IMR-90 (cell line): ENCODE data around the gene HSD11B1L. TPM values are rescaled to one million over a fixed set of nuclear protein-coding genes. Genes with fewer than 3 reads are reported as not detected.
A peak's percentile ranks its signal among the peaks of the same experiment; 100 is the strongest.

Experiments used
- ATAC-seq: fragments of 200-7000 bp; cut with Tn5 transposase; 2 replicates; pipeline ENCODE4 v1.9.1; 2020; ENCODE audit warnings: low read depth, mild to moderate bottlenecking, moderate library complexity
- BruUV-seq: library from RNA; stranded (reverse); fragments of 400-500 nt; replicated peaks from 2 replicates; lab custom pipeline; 2021; lab: Mats Ljungman, UMichigan
- CTCF ChIA-PET: fragments of 300-600 bp; formaldehyde crosslinking; extraction: SDS; loops from one replicate; lab custom pipeline; 2021; ENCODE audit warnings: antibody characterized with exemption; lab: Yijun Ruan, JAX
- POLR2A ChIA-PET: fragments of 300-600 bp; sonication (Branson Sonifier 250); formaldehyde crosslinking; loops from one replicate; lab custom pipeline; 2022; ENCODE audit warnings: antibody characterized with exemption; ENCODE audit not compliant: unreplicated experiment; lab: Charles Lee
- DNase-seq: peaks from one replicate; pipeline ENCODE4 v3.0.0; 2013
- H2AFZ ChIP-seq: replicated peaks from 2 replicates; pipeline ENCODE3; 2013; ENCODE audit warnings: low read length, mild to moderate bottlenecking; ENCODE audit not compliant: poor library complexity
- H2AK5ac ChIP-seq: 2 replicates; pipeline ENCODE4 v1.6.1; 2013; ENCODE audit warnings: low read depth, low read length, inconsistent platforms
- H2AK9ac ChIP-seq: replicated peaks from 2 replicates; pipeline ENCODE3; 2013; ENCODE audit warnings: mild to moderate bottlenecking, low read depth, low read length, moderate library complexity; ENCODE audit not compliant: poor library complexity
- H2BK120ac ChIP-seq: 2 replicates; pipeline ENCODE4 v1.6.1; 2013; ENCODE audit warnings: low read depth, low read length, inconsistent platforms
- H2BK15ac ChIP-seq: 3 replicates; pipeline ENCODE4 v1.6.1; 2013; ENCODE audit warnings: low read depth, low read length, inconsistent platforms
- H2BK20ac ChIP-seq: 2 replicates; pipeline ENCODE4 v1.6.1; 2013; ENCODE audit warnings: low read depth, mild to moderate bottlenecking, inconsistent platforms, low read length, moderate library complexity
- H2BK5ac ChIP-seq: 2 replicates; pipeline ENCODE4 v1.6.1; 2013; ENCODE audit warnings: mild to moderate bottlenecking, low read depth, low read length, inconsistent platforms; ENCODE audit not compliant: poor library complexity, severe bottlenecking
- H3K14ac ChIP-seq: replicated peaks from 2 replicates; pipeline ENCODE4 v1.6.1; 2013; ENCODE audit warnings: low read depth, low read length, inconsistent platforms
- H3K18ac ChIP-seq: 2 replicates; pipeline ENCODE4 v1.6.1; 2013; ENCODE audit warnings: low read depth, low read length, control low read depth
- H3K23ac ChIP-seq: 2 replicates; pipeline ENCODE4 v1.6.1; 2013; ENCODE audit warnings: low read depth, low read length, inconsistent platforms
- H3K27ac ChIP-seq: 2 replicates; pipeline ENCODE4 v1.5.1; 2013; ENCODE audit warnings: mild to moderate bottlenecking, control low read depth, low read length; ENCODE audit not compliant: insufficient read depth
- H3K27me3 ChIP-seq: 2 replicates; pipeline ENCODE4 v1.6.1; 2013; ENCODE audit warnings: low read length; ENCODE audit not compliant: control insufficient read depth, insufficient read depth
- H3K36me3 ChIP-seq: 2 replicates; pipeline ENCODE4 v1.6.1; 2013; ENCODE audit warnings: low read length, mixed read lengths; ENCODE audit not compliant: control insufficient read depth, insufficient read depth
- H3K4ac ChIP-seq: 2 replicates; pipeline ENCODE4 v1.6.1; 2013; ENCODE audit warnings: low read depth, low read length, inconsistent platforms
- H3K4me1 ChIP-seq: 2 replicates; pipeline ENCODE4 v1.6.1; 2013; ENCODE audit warnings: low read length, mixed read lengths; ENCODE audit not compliant: control insufficient read depth, insufficient read depth
- H3K4me2 ChIP-seq: 2 replicates; pipeline ENCODE4 v1.6.1; 2013; ENCODE audit warnings: low read depth, mild to moderate bottlenecking, control low read depth, low read length, moderate library complexity
- H3K4me3 ChIP-seq: 2 replicates; pipeline ENCODE4 v1.5.1; 2013; ENCODE audit warnings: low read depth, mild to moderate bottlenecking, control low read depth, low read length, moderate library complexity; ENCODE audit not compliant: insufficient read depth
- H3K56ac ChIP-seq: 2 replicates; pipeline ENCODE4 v1.6.1; 2013; ENCODE audit warnings: low read length, inconsistent platforms; ENCODE audit not compliant: insufficient read depth; ENCODE audit errors: extremely low read depth
- H3K79me1 ChIP-seq, 2 experiments: 2 replicates each; pipeline ENCODE4 v1.6.1; 2013; ENCODE audit warnings: low read length in 2 of 2, inconsistent platforms in 1 of 2, low read depth in 1 of 2
- H3K9ac ChIP-seq: 2 replicates; pipeline ENCODE4 v1.6.1; 2013; ENCODE audit warnings: low read depth, low read length, control low read depth
- H3K9me1 ChIP-seq: 2 replicates; pipeline ENCODE4 v1.6.1; 2013; ENCODE audit warnings: low read length, inconsistent platforms; ENCODE audit not compliant: insufficient read depth
- H3K9me3 ChIP-seq: 2 replicates; pipeline ENCODE4 v1.6.1; 2013; ENCODE audit warnings: low read length; ENCODE audit not compliant: control insufficient read depth, insufficient read depth
- H4K20me1 ChIP-seq: 2 replicates; pipeline ENCODE4 v1.6.1; 2013; ENCODE audit warnings: low read length, inconsistent platforms; ENCODE audit not compliant: insufficient read depth
- H4K5ac ChIP-seq: 2 replicates; pipeline ENCODE4 v1.6.1; 2013; ENCODE audit warnings: mild to moderate bottlenecking, low read depth, low read length, control low read depth
- H4K8ac ChIP-seq, 2 experiments: 2 replicates each; pipeline ENCODE4 v1.6.1; 2013; ENCODE audit warnings: low read depth in 2 of 2, low read length in 2 of 2, control low read depth in 1 of 2, inconsistent platforms in 1 of 2
- H4K91ac ChIP-seq: 2 replicates; pipeline ENCODE4 v1.6.1; 2013; ENCODE audit warnings: low read depth, low read length, inconsistent platforms; ENCODE audit not compliant: insufficient read depth
- CTCF ChIP-seq: conservative IDR thresholded peaks from 2 replicates; pipeline ENCODE4 v1.5.1; 2012; ENCODE audit warnings: mild to moderate bottlenecking, low read depth, low read length, improper control_type of control experiment
- ELK1 ChIP-seq: fragments of 150-350 bp; IDR thresholded peaks from 2 replicates; pipeline ENCODE4 v1.6.1; 2016; ENCODE audit warnings: low read depth, mild to moderate bottlenecking, low read length, moderate library complexity, borderline replicate concordance
- MAZ ChIP-seq: IDR thresholded peaks from 2 replicates; pipeline ENCODE4 v1.6.1; 2012; ENCODE audit warnings: low read depth, mild to moderate bottlenecking, low read length, improper control_type of control experiment, moderate library complexity, borderline replicate concordance
- POLR2A ChIP-seq: IDR thresholded peaks from 2 replicates; pipeline ENCODE4 v1.6.1; 2012; ENCODE audit warnings: mild to moderate bottlenecking, low read depth, low read length
- RAD21 ChIP-seq: IDR thresholded peaks from 2 replicates; pipeline ENCODE4 v1.6.1; 2012; ENCODE audit warnings: low read length, improper control_type of control experiment
- RCOR1 ChIP-seq: IDR thresholded peaks from 2 replicates; pipeline ENCODE4 v1.6.1; 2012; ENCODE audit warnings: mild to moderate bottlenecking, low read length, improper control_type of control experiment; ENCODE audit not compliant: insufficient replicate concordance
- SMC3 ChIP-seq: fragments of 150-350 bp; IDR thresholded peaks from 2 replicates; pipeline ENCODE4 v1.6.1; 2016; ENCODE audit warnings: low read depth, mild to moderate bottlenecking, antibody characterized with exemption, low read length, moderate library complexity
- USF2 ChIP-seq: fragments of 150-350 bp; IDR thresholded peaks from 2 replicates; pipeline ENCODE4 v1.6.1; 2017; ENCODE audit warnings: mild to moderate bottlenecking, antibody characterized with exemption, low read length, low read depth
- WGBS, 2 experiments: methylation state at CpG; one replicate each; pipeline versions ENCODE4 v1.1.5 to v1.1.7; 2013; ENCODE audit warnings: missing lambda C conversion rate in 2 of 2; ENCODE audit not compliant: insufficient read length in 1 of 2; ENCODE audit errors: extremely low coverage in 2 of 2; 5-methylcytosine and 5-hydroxymethylcytosine counted together
- dilution Hi-C: fragments of 300-500 bp; cut with HindIII; formaldehyde crosslinking; loops from one replicate; pipeline ENCODE4 v1.14.3; 2018; ENCODE audit warnings: low sequenced_read_pairs; ENCODE audit not compliant: unreplicated experiment
- in situ Hi-C: fragments of 300-500 bp; cut with MboI; formaldehyde crosslinking; loops from 3 replicates; pipeline ENCODE4 v1.14.3; 2019; ENCODE audit warnings: low sequenced_read_pairs, inconsistent platforms, mixed read lengths
- intact Hi-C: fragments of 100-400 bp; cut with micrococcal nuclease; formaldehyde crosslinking; loops from 2 replicates; pipeline ENCODE4 v1.10.0; 2022
- polyA plus RNA-seq, 3 experiments: library from polyadenylated mRNA; depleted of rRNA; stranded (reverse); fragments of >200 nt; gene quantifications; 2 replicates each; pipeline ENCODE4 v1.2.3, GENCODE V29; 2012; ENCODE audit warnings: low replicate concordance in 1 of 3
- total RNA-seq: library from RNA; depleted of rRNA; stranded (reverse); fragments of >200 nt; gene quantifications from 2 replicates; pipeline ENCODE4 v1.2.3, GENCODE V29; 2012

The HSD11B1L gene
- total and polyA plus RNA-seq, 2 of the 4 experiments (the other 2 are of a cell fraction), result 2.2 to 7.2 TPM

- Histone ChIP-seq H3K14ac (peak within 1 kb of the TSS; percentile 93), H2BK15ac (no peak within 1 kb of the TSS), H2BK5ac (peak within 1 kb of the TSS; percentile 61), H3K36me3 (peaks cover 41% of the 10 kb centered on the region), H2AK5ac (peak within 1 kb of the TSS; percentile 90), H3K18ac (no peak within 1 kb of the TSS), H4K5ac (peak within 1 kb of the TSS; percentile 52), H2BK20ac (no peak within 1 kb of the TSS), H2BK120ac (no peak within 1 kb of the TSS), H4K8ac (peak within 1 kb of the TSS; percentile 26 to 97), H3K4ac (peak within 1 kb of the TSS; percentile 88), H3K56ac (peak within 1 kb of the TSS; percentile 24; the same call in 1 of the 2 replicates), H3K9me3 (no peaks in the 10 kb centered on the region), H4K20me1 (peaks cover 53% of the 10 kb centered on the region), H3K9me1 (peaks cover 7% of the 10 kb centered on the region; the same call in 1 of the 2 replicates), H3K4me1 (peaks cover 2% of the 10 kb centered on the region; the same call in 1 of the 2 replicates), H2AK9ac (peak within 1 kb of the TSS; percentile 100), H3K27ac (peak within 1 kb of the TSS; percentile 78), H3K23ac (peak within 1 kb of the TSS; percentile 96), H3K9ac (peak within 1 kb of the TSS; percentile 78), H3K4me2 (peak within 1 kb of the TSS; percentile 97), H3K4me3 (peak within 1 kb of the TSS; percentile 74), H3K27me3 (no peaks in the 10 kb centered on the region), H2AFZ (peak within 1 kb of the TSS; percentile 95), H3K79me1 (peaks cover 0 to 45% of the 10 kb centered on the region in 2 experiments; a peak in 1 of 4 replicates), H4K91ac (peak within 1 kb of the TSS; percentile 83; the same call in 1 of the 2 replicates)
- POLR2A ChIA-PET, result no interaction called here
- intact Hi-C loops, result no loop called here
- 2% methylated on average over 32 of the region's 73 CpGs; no CpG with 5 or more reads in 1 of the 2 experiments for WGBS, 2 experiments
- DNase-seq, result peak; percentile 93
- ATAC-seq, result peak; percentile 65
- BruUV-seq, result TSS peak; percentile 75
- dilution Hi-C loops, result no loop called here
- in situ Hi-C loops, result no loop called here
- CTCF ChIA-PET, result interaction anchor here (0.9 kb wide), 3 partner anchors 15 to 82 kb away, joined by 3 to 5 read pairs (median 3); no protein-coding TSS in a partner anchor
- TF ChIP-seq RCOR1, result peak; percentile 45
- TF ChIP-seq RAD21, result peak; percentile 57
- TF ChIP-seq MAZ, result no peak; the same call in 1 of the 2 replicates
- peak; percentile 99 for TF ChIP-seq POLR2A
- peak; percentile 29; the same call in 1 of the 2 replicates for TF ChIP-seq SMC3
- peak; percentile 99 for TF ChIP-seq CTCF
- peak; percentile 36; the same call in 1 of the 2 replicates for TF ChIP-seq USF2
- TF ChIP-seq ELK1, result no peak
Observed at GRCh38 chr19:5690125-5690954, 9.5 kb downstream of the HSD11B1L start, which contains the start of gene RPL36. RPL36 (plus strand) TSS chr19:5690295; CDS start chr19:5690508, 213 bp downstream.
